Left cardiac atrium (tissue), 4 donors: ENCODE measurements around the gene ZSCAN26. TPM values are rescaled to one million over a fixed set of nuclear protein-coding genes. Genes with fewer than 3 reads are reported as not detected.

Source experiments
- ATAC-seq, 2 donors: fragments of 200-7000 bp; cut with Tn5 transposase; one replicate each; pipeline ENCODE4 v1.9.1; 2020; ENCODE audit warnings: mild to moderate bottlenecking in 2 of 2, moderate library complexity in 2 of 2
- DNase-seq: peaks from one replicate; pipeline ENCODE4 v3.0.0-alpha.2; 2020
- intact Hi-C, 2 donors: fragments of 100-400 bp; cut with DNase I; formaldehyde crosslinking; loops; one replicate each; pipeline versions ENCODE4 v1.14.1 to v1.15.1; 2022 to 2023
- long read RNA-seq: library from polyadenylated mRNA; unstranded; transcript quantifications from one replicate; pipeline ENCODE4 v2.0.0, GENCODE V29; 2021
- total RNA-seq, 2 donors: library from RNA; stranded (reverse); fragmentation: NEBNext Ultra II Directional; extraction: Animal tissue kit (Norgen Biotek cat#: 25700); gene quantifications; one replicate each; pipeline ENCODE4 v1.2.1, GENCODE V29; 2021
- donor health status: DM: no; HTN: yes; CAD: no.
- donor health status: DM: no; HTN: yes; CAD: no; lungs with severe emphysema.
- donor health status: DM: yes; HTN: yes; CAD: no.
- donor health status: Dilated cardiomyopathy.

The ZSCAN26 gene
- total RNA-seq: 10 to 100 TPM in 1 of 2 donors, 1 to 10 TPM in 1; 8.8 to 11.9 TPM
- long read RNA-seq, partial matches to known transcripts: 0 of 12 reads
- long read RNA-seq, other reads (novel, unspliced or antisense): 4 of 12 reads

DNA sequence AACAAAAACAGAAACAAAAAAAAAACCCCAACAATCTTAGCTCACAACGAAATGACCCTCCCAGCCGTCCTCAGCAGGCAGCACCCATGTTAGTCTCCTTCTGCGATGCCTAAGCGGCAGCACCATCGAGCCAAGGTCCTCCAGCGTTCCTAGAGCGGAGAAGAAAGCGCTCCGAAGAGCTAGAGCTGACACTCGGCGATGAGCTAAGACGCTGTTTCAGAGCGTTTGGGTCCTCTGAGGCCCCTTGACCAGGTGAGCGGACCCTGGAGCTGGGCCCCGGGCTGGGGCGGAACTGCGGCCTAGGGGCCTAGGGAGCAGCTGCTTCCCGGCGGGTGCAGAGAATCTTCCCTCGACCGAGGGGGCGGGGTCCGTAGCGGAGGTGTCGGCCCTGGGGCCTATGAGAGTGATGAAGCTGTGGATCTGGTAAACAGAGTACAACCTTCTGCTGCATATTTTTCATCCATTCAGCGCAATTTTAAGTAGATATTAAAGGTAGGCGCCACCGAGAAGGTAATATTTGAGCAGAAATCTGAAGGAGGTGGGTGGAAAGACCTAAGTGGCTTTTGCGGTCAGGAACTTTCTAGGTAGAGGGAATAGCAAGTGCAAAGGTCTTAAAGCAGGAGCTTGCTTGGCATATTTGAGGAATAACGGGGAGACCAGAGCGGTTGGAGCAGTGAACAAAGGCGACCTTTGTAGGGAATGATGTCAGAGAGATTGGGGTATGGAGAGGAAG, at the start of gene ZSCAN26:
Gene ZSCAN26, plus strand, starts transcription at position 182 of the 733 bp plus-strand sequence. CDS start 4,777 bp downstream, outside the sequence.
- ATAC-seq: peak; percentile 98
- intact Hi-C loops: loop anchor here in 1 of 2 donors (5.0 kb wide), 2 partner anchors 65 to 90 kb away; no protein-coding TSS in a partner anchor

DNA sequence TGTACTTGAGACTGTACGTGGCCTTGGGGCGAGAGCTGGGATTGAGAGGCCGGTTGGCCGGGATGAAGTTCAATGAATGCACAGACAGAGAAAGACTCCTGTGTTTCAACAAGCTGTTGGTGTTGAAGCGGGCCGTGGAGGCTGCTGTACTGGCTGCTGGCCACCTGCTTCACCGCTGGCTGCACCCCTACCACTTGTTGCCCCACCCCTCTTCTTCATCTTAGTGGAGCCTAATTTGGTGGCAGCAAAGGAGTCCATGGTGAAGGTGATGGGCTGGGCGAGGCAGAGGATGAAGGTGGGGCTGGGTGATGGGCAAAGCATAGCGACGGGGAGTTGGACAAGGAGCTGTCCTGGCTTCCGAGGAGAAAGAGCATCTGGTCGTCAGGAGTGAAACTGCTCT, 49.1 kb upstream of the ZSCAN26 start:
- intact Hi-C loops: no loop called here
- DNase-seq (no peak), ATAC-seq (no peak)

More for the DNA sequence above, at the start of gene ZSCAN26:
- DNase-seq: peak; percentile 87

DNA sequence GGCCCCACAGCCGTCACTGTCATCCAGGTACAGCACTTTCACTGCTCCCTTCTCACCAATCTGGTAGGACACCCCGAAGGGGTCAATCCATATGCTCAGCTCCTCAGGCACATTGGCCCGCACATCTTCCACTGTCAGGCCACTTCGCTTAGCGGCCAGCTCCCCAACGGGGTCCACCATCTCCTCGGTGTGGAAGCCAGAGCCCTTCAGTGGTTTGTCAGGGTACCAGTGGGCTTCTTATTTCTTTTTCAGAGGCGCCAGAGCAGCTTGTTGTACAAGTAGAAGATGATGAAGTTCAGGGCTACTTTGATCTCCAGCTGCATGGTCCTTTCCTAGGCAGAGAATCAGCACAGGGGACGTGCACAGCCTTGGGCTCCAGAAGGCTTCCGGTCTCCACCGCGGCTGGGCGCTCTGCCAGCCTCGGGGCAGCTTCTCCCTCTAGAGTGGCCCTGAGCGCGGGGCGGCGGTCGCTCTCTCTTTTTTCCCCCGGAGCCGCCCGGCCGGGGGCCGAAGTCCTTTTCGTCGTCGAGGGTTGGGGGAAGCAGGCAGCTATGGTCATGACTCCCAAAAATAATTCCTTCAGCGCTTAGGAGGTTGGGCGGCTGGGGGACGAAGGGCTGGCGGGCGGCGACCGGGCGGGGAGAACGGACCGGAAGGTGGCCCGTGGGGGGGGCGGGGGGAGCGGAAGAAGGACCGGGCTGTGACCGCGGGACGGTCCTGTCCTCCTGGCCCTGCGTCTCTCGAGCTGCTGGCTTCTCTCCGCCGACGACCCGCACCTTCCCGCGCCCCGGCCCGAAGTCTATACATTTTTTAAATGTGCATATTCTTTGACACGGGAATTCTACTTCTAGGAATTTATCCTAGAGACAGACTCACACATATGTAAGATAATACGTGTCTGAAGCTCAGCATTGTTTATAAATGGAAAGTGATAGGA, 48.4 kb upstream of the ZSCAN26 start:
- peak; percentile 94 to 96 for ATAC-seq
- intact Hi-C loops: no loop called here

DNA sequence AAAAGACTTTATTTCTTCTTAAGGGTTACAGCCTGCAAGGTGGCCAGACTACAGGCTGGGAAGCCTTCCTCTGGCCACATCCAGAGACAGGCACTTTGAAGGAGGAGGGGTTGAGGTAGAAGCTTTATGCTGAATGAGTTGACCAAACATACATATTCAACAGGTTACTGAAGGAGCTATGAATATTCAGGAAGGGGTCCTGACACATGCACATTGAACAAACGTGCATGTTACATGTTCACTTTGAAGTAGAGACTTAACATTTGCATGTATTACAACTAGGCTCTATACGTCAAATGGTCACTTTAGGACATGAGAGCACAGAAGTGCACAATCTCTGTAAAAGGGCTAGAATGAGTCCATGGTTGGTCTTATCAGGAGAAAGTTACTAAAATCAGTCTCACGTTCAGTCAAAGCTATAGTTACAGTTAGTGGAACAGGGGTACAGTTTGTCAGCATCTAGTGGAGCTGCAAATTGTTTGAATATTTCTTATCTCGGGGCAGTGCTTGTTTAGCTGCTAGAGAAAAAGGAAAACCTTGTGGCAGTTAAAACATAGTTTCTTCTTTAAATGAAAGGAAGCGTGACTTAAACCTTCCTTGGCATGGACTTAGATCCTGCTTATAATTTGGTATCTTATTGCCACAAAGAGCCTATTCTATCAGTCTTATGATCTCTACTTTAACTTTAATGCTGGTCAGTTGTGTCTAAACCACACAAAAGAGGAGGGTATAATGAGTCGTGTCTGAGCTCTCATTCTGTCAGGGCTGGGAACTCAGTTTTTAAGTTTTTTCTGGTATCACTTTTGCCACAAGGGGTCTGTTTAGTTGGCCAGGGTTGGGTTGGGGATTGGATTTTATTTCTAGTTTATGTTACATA, 46.4 kb upstream of the ZSCAN26 start:
- DNase-seq (no peak), ATAC-seq (no peak)
- intact Hi-C loops: no loop called here

More for the DNA sequence above, 48.4 kb upstream of the ZSCAN26 start:
- peak; percentile 84 for DNase-seq

DNA sequence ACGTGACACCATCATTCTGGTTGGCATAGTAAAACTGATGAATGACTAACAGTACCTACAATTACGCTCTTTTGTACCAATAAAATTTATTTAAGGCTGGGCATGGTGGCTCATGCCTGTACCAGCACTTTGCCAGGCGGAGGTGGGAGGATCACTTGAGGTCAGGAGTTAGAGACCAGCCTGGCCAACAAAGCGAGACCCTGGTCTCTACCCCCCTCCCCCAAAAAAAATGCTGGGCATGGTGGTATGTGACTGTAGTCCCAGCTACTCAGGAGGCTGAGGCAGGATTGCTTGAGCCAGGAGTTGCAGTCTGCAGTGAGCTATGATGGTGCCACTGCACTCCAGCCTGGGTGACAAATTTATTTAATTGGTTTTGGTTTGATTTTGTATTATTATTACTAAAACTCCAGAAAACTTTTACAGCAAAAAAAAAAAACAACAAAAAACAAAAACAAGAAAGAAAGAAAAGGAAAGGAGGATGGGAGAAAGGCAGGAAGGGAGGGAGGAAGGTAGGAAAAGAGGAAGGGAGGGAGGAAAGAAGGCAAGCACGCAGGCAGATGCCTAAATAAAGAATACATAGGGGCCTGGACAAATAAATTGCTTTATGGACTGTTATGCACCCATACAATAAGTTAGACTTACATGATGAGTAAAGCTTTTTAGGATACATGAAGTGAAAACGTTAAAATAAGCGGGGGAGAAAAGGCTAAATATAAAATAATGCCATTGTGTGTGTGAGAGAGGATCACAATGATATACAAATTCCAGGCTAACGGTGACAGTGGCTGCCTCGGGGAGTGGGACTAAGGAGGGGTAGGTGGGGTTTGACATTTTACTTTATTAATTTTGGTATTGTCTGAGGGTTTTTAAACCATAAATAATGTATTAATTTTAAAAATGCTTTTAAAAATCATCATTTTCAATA, 42.5 kb upstream of the ZSCAN26 start:
- intact Hi-C loops: no loop called here
- ATAC-seq (no peak), DNase-seq (no peak)

DNA sequence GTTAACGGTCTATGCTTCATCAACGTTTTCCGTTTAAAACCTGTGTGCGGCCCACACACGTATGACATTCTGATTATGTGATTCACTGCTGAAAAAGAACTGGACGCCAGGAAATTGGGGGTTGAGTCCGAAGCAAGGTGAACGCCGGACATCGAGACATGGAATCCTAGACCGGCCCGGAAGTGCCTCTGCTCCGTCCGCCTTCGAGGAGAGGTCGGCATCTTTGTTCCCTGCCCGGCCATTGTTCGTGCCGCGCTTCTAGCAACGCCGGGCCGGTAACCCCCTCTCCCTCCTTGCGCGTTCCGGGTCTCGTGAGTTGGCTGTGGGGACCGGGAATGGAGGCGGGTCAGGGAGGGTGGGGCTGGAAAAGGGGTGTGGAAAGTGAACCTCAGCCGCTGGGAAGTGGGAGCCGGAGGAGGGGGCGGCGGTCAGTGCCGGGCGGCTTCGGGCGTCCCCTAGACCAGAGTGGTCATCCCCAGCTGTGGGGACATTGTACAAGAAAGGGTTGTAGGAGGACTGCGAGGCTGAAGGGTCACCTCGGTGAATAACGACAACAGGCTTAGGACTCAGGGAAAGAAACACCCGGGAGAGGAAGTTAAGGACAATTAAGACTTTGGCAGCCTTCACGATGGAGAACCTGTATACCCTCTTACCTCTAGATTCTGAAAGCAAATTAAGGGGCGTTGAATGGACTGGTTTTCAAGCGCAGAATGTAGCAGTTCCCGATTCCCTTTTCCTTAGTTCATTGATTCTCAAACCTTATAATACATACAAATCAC, 41.7 kb upstream of the ZSCAN26 start, which contains the start of gene ZSCAN9:
Gene ZSCAN9, plus strand, starts transcription at position 220 of the 779 bp plus-strand sequence. CDS start 1,810 bp downstream, outside the sequence.
- peak; percentile 92 for DNase-seq
- peak; percentile 98 to 100 for ATAC-seq
- intact Hi-C loops: no loop called here

DNA sequence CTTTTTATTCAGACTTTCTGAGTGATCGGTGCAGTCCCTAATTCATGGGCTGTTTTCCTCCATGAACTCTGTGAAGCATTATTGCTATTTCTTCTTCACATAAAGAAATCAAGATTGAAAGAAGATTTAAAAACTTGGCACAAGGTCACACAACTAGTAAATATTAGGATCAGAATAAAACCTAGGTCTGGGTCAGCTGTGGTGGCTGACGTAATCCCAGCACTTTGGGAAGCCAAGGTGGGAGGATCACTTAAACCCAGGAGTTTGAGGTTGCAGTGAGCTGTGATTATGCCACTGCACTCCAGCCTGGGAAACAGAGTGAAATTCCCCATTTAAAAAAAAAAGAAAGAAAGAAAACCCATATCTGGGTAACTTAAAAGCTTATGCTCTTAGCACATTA, 40.5 kb upstream of the ZSCAN26 start:
- ATAC-seq (no peak), DNase-seq (no peak)
- intact Hi-C loops: no loop called here

DNA sequence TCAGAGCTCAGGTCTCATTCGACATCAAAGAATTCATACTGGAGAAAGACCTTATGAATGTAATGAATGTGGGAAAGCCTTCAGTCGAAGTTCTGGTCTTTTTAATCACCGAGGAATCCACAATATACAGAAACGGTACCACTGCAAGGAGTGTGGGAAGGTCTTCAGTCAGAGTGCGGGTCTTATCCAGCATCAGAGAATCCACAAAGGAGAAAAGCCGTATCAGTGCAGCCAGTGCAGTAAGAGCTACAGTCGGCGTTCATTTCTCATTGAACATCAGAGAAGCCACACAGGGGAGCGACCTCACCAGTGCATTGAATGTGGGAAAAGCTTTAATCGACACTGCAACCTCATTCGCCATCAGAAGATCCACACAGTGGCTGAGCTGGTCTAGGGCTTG, 34.2 kb upstream of the ZSCAN26 start:
- DNase-seq (no peak), ATAC-seq (no peak)
- intact Hi-C loops: no loop called here

DNA sequence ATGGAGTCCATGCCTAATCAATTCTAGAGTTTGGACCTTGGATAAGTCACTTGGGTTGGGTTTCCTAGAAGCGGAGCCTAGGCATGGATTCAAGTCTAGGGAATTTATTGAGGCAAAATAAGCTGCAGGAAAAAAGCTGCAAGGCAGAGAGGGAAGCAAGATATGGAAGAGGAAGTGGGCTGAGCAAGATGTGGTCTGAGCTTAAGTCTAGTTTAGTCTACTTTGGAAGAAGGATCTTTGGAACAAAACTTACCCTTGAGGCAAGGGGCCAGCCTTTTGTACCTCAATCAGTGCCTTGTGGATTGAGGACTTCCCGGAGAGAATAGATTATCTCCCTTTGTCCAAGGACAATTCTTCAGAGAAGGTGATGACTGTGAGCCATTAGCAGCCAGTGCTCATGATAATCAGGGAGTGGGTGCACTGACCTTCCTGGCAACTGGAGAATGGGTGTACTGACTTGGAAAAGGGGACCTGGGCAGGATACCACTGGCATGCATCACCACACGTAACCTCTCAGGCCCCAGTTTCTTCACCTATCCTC, 31.0 kb upstream of the ZSCAN26 start:
- DNase-seq: no peak
- intact Hi-C loops: no loop called here
- no peak for ATAC-seq

DNA sequence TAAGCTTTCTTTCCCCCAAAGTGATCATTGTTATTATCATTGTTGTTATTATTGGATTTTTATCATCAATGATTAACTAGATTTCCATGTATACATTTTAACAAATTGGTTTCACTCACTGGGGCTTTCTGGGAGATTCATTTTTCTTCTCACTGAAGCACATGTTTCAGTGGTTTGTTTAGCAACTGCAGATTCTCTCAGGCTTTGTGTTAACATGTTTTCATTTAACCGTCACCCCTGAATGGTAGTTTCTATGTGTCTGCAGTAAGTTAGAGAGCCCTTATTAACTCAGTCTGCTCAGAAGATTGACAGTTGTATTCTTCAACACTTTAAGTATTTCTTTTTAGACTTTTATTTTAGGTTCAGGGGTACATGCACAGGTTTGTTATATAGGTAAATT, 27.3 kb upstream of the ZSCAN26 start:
- intact Hi-C loops: no loop called here
- ATAC-seq: no peak
- no peak for DNase-seq

DNA sequence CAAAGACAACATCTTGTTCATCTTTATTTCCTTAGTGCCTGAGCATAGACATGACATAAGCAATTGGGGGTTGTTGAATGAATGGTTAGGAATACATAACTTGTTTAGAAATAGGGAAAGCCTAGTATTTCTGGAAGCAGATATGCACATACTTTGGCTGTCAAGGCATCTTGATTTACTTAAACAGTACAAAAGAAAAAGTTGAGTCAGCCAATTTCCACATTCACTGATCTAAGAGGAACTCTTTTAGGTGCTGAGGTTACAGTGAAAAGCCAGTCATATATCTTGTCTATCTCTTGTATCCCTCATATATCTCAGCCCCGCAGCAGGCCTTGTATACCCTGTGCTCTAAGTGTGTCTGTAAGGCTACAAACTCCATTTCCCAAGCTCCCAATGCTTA, 26.5 kb upstream of the ZSCAN26 start:
- DNase-seq (no peak), ATAC-seq (no peak)
- intact Hi-C loops: no loop called here

DNA sequence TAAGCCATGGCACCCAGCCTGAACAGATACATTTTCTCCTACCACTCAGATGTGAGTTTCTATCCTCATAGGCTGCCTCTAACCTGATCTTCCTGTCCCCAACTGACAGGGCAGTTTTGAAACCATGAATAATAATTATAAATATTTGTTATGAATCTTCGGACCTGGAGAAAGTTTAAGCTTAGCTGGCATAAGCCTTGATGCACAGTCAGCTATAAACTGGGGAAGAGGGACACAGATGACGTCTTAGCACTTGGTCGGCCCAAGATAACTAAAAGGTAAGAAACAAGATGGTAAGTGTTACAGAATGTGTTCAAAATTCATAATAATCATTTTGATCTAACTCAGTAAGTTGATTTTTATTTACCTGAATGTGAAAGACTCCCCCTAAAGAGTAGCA, 23.0 kb upstream of the ZSCAN26 start:
- DNase-seq (no peak), ATAC-seq (no peak)
- intact Hi-C loops: no loop called here

DNA sequence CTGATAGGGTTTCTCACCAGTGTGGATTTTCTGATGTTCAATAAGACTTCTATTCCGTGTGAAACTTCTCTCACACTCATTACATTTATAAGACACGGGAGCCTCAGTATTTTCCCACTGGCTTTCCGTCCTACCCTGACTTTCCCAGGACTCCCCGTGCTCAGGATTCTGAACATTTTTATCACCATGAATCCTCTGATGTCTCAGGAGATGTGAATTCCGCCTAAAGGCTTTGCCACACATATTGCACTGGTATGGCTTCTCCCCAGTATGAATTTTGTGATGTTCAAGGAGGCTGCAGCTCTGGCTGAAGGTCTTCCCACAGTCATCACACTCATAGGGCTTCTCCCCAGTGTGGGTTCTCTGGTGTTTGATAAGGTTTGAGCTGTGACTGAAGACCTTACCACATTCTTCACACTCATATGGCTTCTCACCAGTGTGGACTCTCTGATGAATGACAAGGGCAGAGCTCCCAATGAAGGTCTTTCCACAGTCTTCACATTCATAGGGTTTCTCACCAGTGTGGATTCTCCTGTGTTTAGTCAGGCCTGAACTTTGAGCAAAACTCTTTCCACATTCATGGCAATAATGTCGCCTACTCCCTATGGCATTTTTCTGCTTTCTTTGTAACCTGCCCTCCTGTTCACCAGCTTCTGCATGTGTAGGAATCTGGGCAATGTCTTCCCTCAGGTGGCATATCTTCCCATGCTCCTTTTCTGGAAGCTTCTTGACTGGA, 21.6 kb upstream of the ZSCAN26 start:
- no peak for DNase-seq
- intact Hi-C loops: no loop called here
- ATAC-seq: no peak

DNA sequence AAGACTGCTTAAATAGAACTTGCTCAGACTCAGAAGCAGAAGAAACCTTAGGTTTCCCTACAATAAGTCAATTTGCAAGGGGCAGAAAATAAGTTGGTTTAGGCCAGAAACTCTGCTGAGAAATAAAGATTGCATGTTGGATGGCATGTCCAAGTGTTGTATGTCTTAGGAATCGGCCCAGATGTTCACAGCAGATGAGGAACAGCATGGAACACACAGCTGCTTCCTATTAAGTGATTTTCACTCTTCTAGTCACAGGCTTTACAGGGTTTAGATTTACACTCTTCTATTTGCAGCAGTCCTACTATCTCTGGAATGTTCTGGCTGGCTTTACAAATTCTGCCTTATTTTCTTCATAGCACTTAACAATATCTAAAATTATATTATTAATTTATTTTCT, 18.0 kb upstream of the ZSCAN26 start:
- DNase-seq (no peak), ATAC-seq (no peak)
- intact Hi-C loops: no loop called here

DNA sequence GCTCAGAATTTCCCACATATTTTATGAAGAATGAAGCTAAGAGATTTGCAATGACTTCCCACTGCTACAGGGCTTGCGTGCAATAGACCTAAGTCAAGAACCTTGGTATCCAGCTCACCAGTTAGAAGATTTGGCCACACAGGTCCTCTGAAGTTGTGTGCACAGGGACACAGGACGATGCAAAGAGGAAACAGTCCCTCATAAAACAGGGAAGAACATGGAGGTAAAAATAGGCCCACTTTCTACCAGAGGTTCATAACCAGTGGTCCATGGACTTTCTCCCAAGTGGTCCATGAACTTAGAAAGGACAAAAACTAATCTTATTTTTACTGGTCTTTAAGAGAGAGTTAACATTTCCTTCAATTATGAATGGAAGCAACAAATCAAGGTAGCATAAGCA, 16.2 kb upstream of the ZSCAN26 start:
- intact Hi-C loops: no loop called here
- ATAC-seq: no peak

DNA sequence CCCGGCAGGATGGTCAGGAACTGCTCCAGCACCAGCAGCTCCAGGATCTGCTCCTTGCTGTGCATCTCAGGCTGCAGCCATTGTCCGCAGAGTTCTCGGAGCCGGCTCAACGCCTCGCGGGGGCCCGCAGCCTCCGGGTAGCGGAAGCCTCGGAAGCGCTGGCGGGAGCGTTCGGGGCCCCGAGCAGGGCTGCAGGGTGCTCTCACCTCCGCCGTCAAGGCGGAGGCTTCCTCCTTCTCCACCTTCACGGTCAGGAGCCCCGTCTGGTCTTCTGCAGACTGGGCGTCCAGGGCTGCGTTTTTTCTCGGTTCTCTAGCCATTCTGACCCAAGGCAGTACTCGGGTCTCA, 15.3 kb upstream of the ZSCAN26 start:
- intact Hi-C loops: no loop called here
- DNase-seq (no peak), ATAC-seq (peak; percentile 18 to 53)

More for the DNA sequence above, 16.2 kb upstream of the ZSCAN26 start:
- no peak for DNase-seq
